HCT116 (cell line): Measurements from ENCODE around the gene HK1. TPM values are rescaled to one million over a fixed set of nuclear protein-coding genes. Genes with fewer than 3 reads are reported as not detected.

Experiments used
- ATAC-seq: fragments of 200-7000 bp; cut with Tn5 transposase; 2 replicates; pipeline ENCODE4 v1.9.1; 2020; ENCODE audit warnings: mild to moderate bottlenecking, moderate library complexity
- BruUV-seq: library from RNA; stranded (reverse); fragments of 400-500 nt; replicated peaks from 2 replicates; lab custom pipeline; 2021; lab: Mats Ljungman, UMichigan
- CTCF ChIA-PET: fragments of 300-600 bp; sonication (Branson Sonifier 250); formaldehyde crosslinking; loops from one replicate; lab custom pipeline; 2021; ENCODE audit warnings: antibody characterized with exemption; lab: Charles Lee
- POLR2A ChIA-PET: fragments of 300-600, 350-600 bp; sonication (Branson Sonifier 250); formaldehyde crosslinking; loops from one replicate; lab custom pipeline; 2021; ENCODE audit warnings: antibody characterized with exemption; lab: Charles Lee
- RAD21 ChIA-PET, 2 experiments: fragments of 300-600 bp; sonication (Branson Sonifier 250); formaldehyde crosslinking; loops; one replicate each; lab custom pipeline; 2023; ENCODE audit warnings: low total read pairs in 2 of 2; ENCODE audit not compliant: uncharacterized antibody in 2 of 2, unreplicated experiment in 2 of 2, low non-redundant PET in 1 of 2; lab: Charles Lee
- DNase-seq: peaks from one replicate; pipeline ENCODE4 v3.0.0-alpha.2; 2010; ENCODE audit warnings: low read depth, low spot score
- H2AFZ ChIP-seq: fragments of 200-600 bp; shearing (Covaris generic), sonication (generic); 2 replicates; pipeline ENCODE4 v1.6.1; 2017; ENCODE audit warnings: low read depth, mixed run types, mixed read lengths, antibody characterized with exemption, low read length; ENCODE audit not compliant: poor library complexity, severe bottlenecking
- H3K27ac ChIP-seq: 2 replicates; pipeline ENCODE4 v1.5.1; 2012; ENCODE audit warnings: low read depth, low read length
- H3K27me3 ChIP-seq: fragments of 200-600 bp; sonication (generic); 2 replicates; pipeline ENCODE4 v1.6.1; 2016; ENCODE audit warnings: mixed run types, low read length, mixed read lengths; ENCODE audit not compliant: insufficient read depth
- H3K36me3 ChIP-seq, 2 experiments: fragments of 200-500 bp in 1 of 2; fragments of 200-600 bp in 1 of 2; sonication (Bioruptor generic) in 1 of 2; sonication (generic) in 1 of 2; 2 replicates each; pipeline versions ENCODE4 v1.5.1 to v1.6.1; 2014 to 2016; ENCODE audit warnings: low read length in 2 of 2, inconsistent platforms in 1 of 2, mixed read lengths in 1 of 2, mixed run types in 1 of 2; ENCODE audit not compliant: insufficient read depth in 2 of 2, control insufficient read depth in 1 of 2
- H3K4me1 ChIP-seq, 2 experiments: fragments of 200-600 bp in 1 of 2; sonication (generic) in 1 of 2; 2 replicates each; pipeline versions ENCODE4 v1.5.1 to v1.6.1; 2012 to 2017; ENCODE audit warnings: low read length in 2 of 2, inconsistent platforms in 1 of 2, mild to moderate bottlenecking in 1 of 2, mixed read lengths in 1 of 2, mixed run types in 1 of 2, moderate library complexity in 1 of 2; ENCODE audit not compliant: insufficient read depth in 2 of 2, control insufficient read depth in 1 of 2
- H3K4me2 ChIP-seq: fragments of 200-600 bp; sonication (generic); 2 replicates; pipeline ENCODE4 v1.6.1; 2017; ENCODE audit warnings: mixed run types, low read length, mixed read lengths
- H3K4me3 ChIP-seq, 2 experiments: fragments of 200-600 bp in 1 of 2; sonication (generic) in 1 of 2; replicated peaks in 1 of 2; 2 replicates each; pipeline ENCODE4 v1.5.1; 2011 to 2016; ENCODE audit warnings: low read length in 2 of 2, control low read depth in 1 of 2, low read depth in 1 of 2, mild to moderate bottlenecking in 1 of 2, mixed read lengths in 1 of 2, mixed run types in 1 of 2
- H3K79me2 ChIP-seq: fragments of 200-600 bp; sonication (generic); 2 replicates; pipeline ENCODE4 v1.6.1; 2017; ENCODE audit warnings: mild to moderate bottlenecking, mixed run types, low read length, moderate library complexity, mixed read lengths; ENCODE audit not compliant: insufficient read depth
- H3K9ac ChIP-seq: fragments of 200-600 bp; sonication (generic); 2 replicates; pipeline ENCODE4 v1.6.1; 2016; ENCODE audit warnings: low read length, mixed read lengths
- H3K9me2 ChIP-seq: fragments of 200-600 bp; sonication (generic), shearing (Covaris generic); 2 replicates; pipeline ENCODE4 v1.6.1; 2017; ENCODE audit warnings: mixed run types, mild to moderate bottlenecking, moderate library complexity; ENCODE audit not compliant: insufficient read depth
- H3K9me3 ChIP-seq, 2 experiments: fragments of 200-500 bp in 1 of 2; fragments of 200-600 bp in 1 of 2; sonication (Bioruptor generic) in 1 of 2; sonication (generic) in 1 of 2; 2 replicates each; pipeline ENCODE4 v1.6.1; 2014 to 2017; ENCODE audit warnings: low read length in 2 of 2, mixed read lengths in 2 of 2, inconsistent platforms in 1 of 2, low read depth in 1 of 2, mild to moderate bottlenecking in 1 of 2, mixed run types in 1 of 2, moderate library complexity in 1 of 2; ENCODE audit not compliant: control insufficient read depth in 1 of 2, insufficient read depth in 1 of 2
- H4K20me1 ChIP-seq: fragments of 200-600 bp; sonication (generic), shearing (Covaris generic); 2 replicates; pipeline ENCODE4 v1.6.1; 2017; ENCODE audit warnings: mixed run types, mild to moderate bottlenecking, moderate library complexity; ENCODE audit not compliant: insufficient read depth
- CTCF ChIP-seq, 3 experiments: fragments of 200-600 bp in 1 of 3; sonication (generic) in 1 of 3; IDR thresholded peaks in 2 of 3; conservative IDR thresholded peaks in 1 of 3; 2 replicates each; pipeline ENCODE4 v1.5.1; 2012 to 2017; ENCODE audit warnings: low read depth in 2 of 3, low read length in 2 of 3, antibody characterized with exemption in 1 of 3, borderline replicate concordance in 1 of 3, control low read depth in 1 of 3, mild to moderate bottlenecking in 1 of 3, mixed read lengths in 1 of 3, mixed run types in 1 of 3, moderate library complexity in 1 of 3; ENCODE audit not compliant: insufficient read depth in 1 of 3
- ELF1 ChIP-seq: IDR thresholded peaks from 2 replicates; pipeline ENCODE4 v1.6.1; 2012; ENCODE audit warnings: low read depth, borderline replicate concordance
- EZH2phosphoT487 ChIP-seq: fragments of 200-600 bp; IDR thresholded peaks from 2 replicates; pipeline ENCODE4 v1.6.1; 2018; ENCODE audit warnings: antibody characterized with exemption, borderline replicate concordance
- FOSL1 ChIP-seq: IDR thresholded peaks from 2 replicates; pipeline ENCODE4 v1.6.1; 2012; ENCODE audit warnings: low read depth
- MAX ChIP-seq: IDR thresholded peaks from 2 replicates; pipeline ENCODE4 v1.6.1; 2012
- POLR2AphosphoS5 ChIP-seq: IDR thresholded peaks from 2 replicates; pipeline ENCODE4 v1.6.1; 2011; ENCODE audit warnings: mild to moderate bottlenecking, low read depth, low read length, moderate library complexity
- RAD21 ChIP-seq: IDR thresholded peaks from 2 replicates; pipeline ENCODE4 v1.6.1; 2012; ENCODE audit warnings: low read depth, mild to moderate bottlenecking
- REST ChIP-seq: IDR thresholded peaks from 2 replicates; pipeline ENCODE4 v1.6.1; 2012; ENCODE audit warnings: low read depth
- SIN3A ChIP-seq: IDR thresholded peaks from 2 replicates; pipeline ENCODE4 v1.6.1; 2012; ENCODE audit warnings: low read depth
- SRF ChIP-seq: IDR thresholded peaks from 2 replicates; pipeline ENCODE4 v1.6.1; 2012; ENCODE audit warnings: low read depth
- TCF7L2 ChIP-seq: IDR thresholded peaks from 2 replicates; pipeline ENCODE4 v1.7.0; 2011; ENCODE audit warnings: borderline replicate concordance, inconsistent platforms; ENCODE audit not compliant: insufficient read depth, insufficient read length; ENCODE audit errors: extremely low read depth
- ZBTB33 ChIP-seq: IDR thresholded peaks from 2 replicates; pipeline ENCODE4 v1.6.1; 2011; ENCODE audit warnings: mild to moderate bottlenecking, low read length, moderate library complexity; ENCODE audit not compliant: insufficient replicate concordance; ENCODE audit errors: extremely low read depth
- ZFX ChIP-seq: fragments of 450-650 bp; IDR thresholded peaks from 2 replicates; pipeline ENCODE4 v1.6.1; 2017
- intact Hi-C: fragments of 100-400 bp; cut with micrococcal nuclease; formaldehyde crosslinking; loops from 2 replicates; pipeline ENCODE4 v1.10.0; 2022
- total RNA-seq: library from RNA; stranded (reverse); gene quantifications from one replicate; pipeline ENCODE4 v1.2.1, GENCODE V29; 2021; ENCODE audit not compliant: unreplicated experiment

Gene HK1
- total RNA-seq, 1 experiment from 2014 or later = 50.3 TPM

GRCh38 chr10:69248117-69248730 is 30.1 kb upstream of the HK1 start (continued):
- TF ChIP-seq REST = no peak
- TF ChIP-seq MAX = no peak
- TF ChIP-seq POLR2AphosphoS5 = no peak
- no peak for TF ChIP-seq FOSL1
- no peak for TF ChIP-seq ZFX
- TF ChIP-seq EZH2phosphoT487 = no peak
- TF ChIP-seq RAD21 = no peak
- no peak for TF ChIP-seq SRF

GRCh38 chr10:69250041-69250440 is 28.3 kb upstream of the HK1 start:
- no peak overlapping the region for H3K4me2 ChIP-seq
- intact Hi-C loops = no loop called here
- H3K79me2 ChIP-seq = no peaks in the 10 kb centered on the region
- ChIA-PET CTCF (no interaction called here), RAD21 (no interaction called here), POLR2A (no interaction called here)
- DNase-seq (no peak), ATAC-seq (no peak)
- H3K4me1 ChIP-seq = no peaks in the 10 kb centered on the region
- no peaks in the 10 kb centered on the region for H3K9me3 ChIP-seq
- no peaks in the 10 kb centered on the region for H4K20me1 ChIP-seq
- TF ChIP-seq ZBTB33 (no peak), SIN3A (no peak), MAX (no peak), POLR2AphosphoS5 (no peak), CTCF (IDR thresholded peaks at IDR 0.05 in 2 of 3, conservative IDR thresholded peaks at IDR 0.05 in 1 of 3; ENCODE audit: borderline replicate concordance in 1 of 3, insufficient read depth in 1 of 3, low read depth in 2 of 3, low read length in 2 of 3) (no peak), TCF7L2 (no peak), ELF1 (no peak)
- H3K9ac ChIP-seq = no peak overlapping the region
- H2AFZ ChIP-seq = no peak overlapping the region
- H3K27me3 ChIP-seq = no peaks in the 10 kb centered on the region
- BruUV-seq = no TSS peak
- no peak overlapping the region for H3K4me3 ChIP-seq
- no peaks in the 10 kb centered on the region for H3K9me2 ChIP-seq
- no peaks in the 10 kb centered on the region for H3K36me3 ChIP-seq
- no peak overlapping the region for H3K27ac ChIP-seq
